GM19023 (cell line): ENCODE measurements around the gene GRAPL.
A peak's percentile ranks its signal among the peaks of the same experiment; 100 is the strongest.
"Not testable (repeated sequence)": the region's sequence is repeated elsewhere in the genome, so short reads cannot be mapped to it uniquely, and the experiment has no call there.

ENCODE experiments used
- ATAC-seq: cut with Tn5 transposase; IDR thresholded peaks from one replicate; pipeline ENCODE4 v1.9.1; 2021; ENCODE audit warnings: mild to moderate bottlenecking, moderate library complexity; ENCODE audit not compliant: unreplicated experiment

The GRAPL gene

GRCh38 chr17:19136138-19136537, 8.7 kb downstream of the GRAPL start:
- ATAC-seq = not testable (repeated sequence)

GRCh38 chr17:19136605-19137004, 9.2 kb downstream of the GRAPL start:
- ATAC-seq = not testable (repeated sequence)

- ATAC-seq = not testable (repeated sequence)
These were observed 10.6 kb downstream of the GRAPL start for GRCh38 chr17:19137959-19138358.

GRCh38 chr17:19141366-19142155, 14.2 kb downstream of the GRAPL start:
- peak; percentile 50 for ATAC-seq

- not testable (repeated sequence) for ATAC-seq
These were observed 15.0 kb downstream of the GRAPL start for GRCh38 chr17:19142419-19142818.

GRCh38 chr17:19143097-19143777, 15.8 kb downstream of the GRAPL start:
- ATAC-seq = not testable (repeated sequence)

GRCh38 chr17:19144373-19144772, 17.0 kb downstream of the GRAPL start:
- not testable (repeated sequence) for ATAC-seq

GRCh38 chr17:19145471-19145870, 18.1 kb downstream of the GRAPL start:
- ATAC-seq = not testable (repeated sequence)

- not testable (repeated sequence) for ATAC-seq
These were observed 23.6 kb downstream of the GRAPL start for GRCh38 chr17:19150678-19151615.

GRCh38 chr17:19157628-19158027, 30.2 kb downstream of the GRAPL start:
- ATAC-seq = not testable (repeated sequence)

GRCh38 chr17:19158478-19158877, 31.1 kb downstream of the GRAPL start:
- ATAC-seq = not testable (repeated sequence)

GRCh38 chr17:19158938-19159337, 31.5 kb downstream of the GRAPL start:
- not testable (repeated sequence) for ATAC-seq

GRCh38 chr17:19161308-19162107, 34.1 kb downstream of the GRAPL start:
- not testable (repeated sequence) for ATAC-seq

- not testable (repeated sequence) for ATAC-seq
These were observed 35.2 kb downstream of the GRAPL start for GRCh38 chr17:19162384-19163216.

GRCh38 chr17:19174422-19174821, 47.0 kb downstream of the GRAPL start:
- ATAC-seq = not testable (repeated sequence)

- ATAC-seq = peak; percentile 88
These were observed 48.0 kb downstream of the GRAPL start for GRCh38 chr17:19175410-19175809.

GRCh38 chr17:19181040-19181875, 53.9 kb downstream of the GRAPL start:
- ATAC-seq = peak; percentile 91
